ENCODE measurements around the gene YWHAB. TPM values are rescaled to one million over a fixed set of nuclear protein-coding genes. Genes with fewer than 3 reads are reported as not detected.

Gene YWHAB
- total RNA-seq: 82.9 and 133 TPM in 2 replicates

GRCh38 chr20:44885392-44886265 lies at the start of gene YWHAB:
TSS of gene YWHAB (plus strand) at chr20:44885705. CDS start at chr20:44901534, 15,829 bp downstream.

GRCh38 chr20:44909872-44910689 lies 24.6 kb downstream of the YWHAB start, which contains the start of gene PABPC1L:
TSS of gene PABPC1L (plus strand) at chr20:44910060. CDS start at chr20:44910144, 84 bp downstream.

Other genes starting within 250 kb of the YWHAB start
- 10.4 and 20.2 TPM in 2 replicates for gene ADA, start 234.0 kb upstream of the YWHAB start, total RNA-seq
- not detected in 2 replicates for gene CCN5, start 170.3 kb upstream of the YWHAB start, total RNA-seq
- 0.06 TPM in 1 of 2 replicates, not detected in the other for gene KCNK15, start 139.8 kb upstream of the YWHAB start, total RNA-seq
- not detected in 2 replicates for gene RIMS4, start 75.2 kb upstream of the YWHAB start, total RNA-seq
- gene PABPC1L, start 24.4 kb downstream of the YWHAB start, total RNA-seq: 1.3 and 4.5 TPM in 2 replicates
- gene TOMM34, start 74.7 kb downstream of the YWHAB start, total RNA-seq: 12.3 and 13.0 TPM in 2 replicates
- 13.0 and 29.7 TPM in 2 replicates for gene STK4, start 80.8 kb downstream of the YWHAB start, total RNA-seq
- gene KCNS1, start 215.4 kb downstream of the YWHAB start, total RNA-seq: 0.16 and 0.38 TPM in 2 replicates
- not detected in 2 replicates for gene WFDC5, start 229.5 kb downstream of the YWHAB start, total RNA-seq
- gene WFDC12, start 238.8 kb downstream of the YWHAB start, total RNA-seq: not detected in 2 replicates

All from bladder microvascular endothelial cell (primary cell).